ENCODE data around the gene NUP35. TPM values are rescaled to one million over a fixed set of nuclear protein-coding genes. Genes with fewer than 3 reads are reported as not detected.

Gene NUP35
- total RNA-seq, 4 donors from 2014 or later = 6.8 to 17.1 (median 12.1) TPM

GRCh38 chr2:183123117-183123958 is 905 bp upstream of the NUP35 start:
- peak overlapping the region; percentile 82 to 94 (median 87) for H3K27ac ChIP-seq
- ATAC-seq = no peak
- TF ChIP-seq POLR2A (IDR thresholded peaks at IDR 0.05) (no peak), POLR2AphosphoS5 (IDR thresholded peaks at IDR 0.05) (no peak), EP300 (IDR thresholded peaks at IDR 0.05) (no peak)
- TF ChIP-seq, protein P1, sequence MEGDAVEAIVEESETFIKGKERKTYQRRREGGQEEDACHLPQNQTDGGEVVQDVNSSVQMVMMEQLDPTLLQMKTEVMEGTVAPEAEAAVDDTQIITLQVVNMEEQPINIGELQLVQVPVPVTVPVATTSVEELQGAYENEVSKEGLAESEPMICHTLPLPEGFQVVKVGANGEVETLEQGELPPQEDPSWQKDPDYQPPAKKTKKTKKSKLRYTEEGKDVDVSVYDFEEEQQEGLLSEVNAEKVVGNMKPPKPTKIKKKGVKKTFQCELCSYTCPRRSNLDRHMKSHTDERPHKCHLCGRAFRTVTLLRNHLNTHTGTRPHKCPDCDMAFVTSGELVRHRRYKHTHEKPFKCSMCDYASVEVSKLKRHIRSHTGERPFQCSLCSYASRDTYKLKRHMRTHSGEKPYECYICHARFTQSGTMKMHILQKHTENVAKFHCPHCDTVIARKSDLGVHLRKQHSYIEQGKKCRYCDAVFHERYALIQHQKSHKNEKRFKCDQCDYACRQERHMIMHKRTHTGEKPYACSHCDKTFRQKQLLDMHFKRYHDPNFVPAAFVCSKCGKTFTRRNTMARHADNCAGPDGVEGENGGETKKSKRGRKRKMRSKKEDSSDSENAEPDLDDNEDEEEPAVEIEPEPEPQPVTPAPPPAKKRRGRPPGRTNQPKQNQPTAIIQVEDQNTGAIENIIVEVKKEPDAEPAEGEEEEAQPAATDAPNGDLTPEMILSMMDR (IDR thresholded peaks at IDR 0.05) = no peak

GRCh38 chr2:183123959-183124221 is 353 bp upstream of the NUP35 start:
- H3K27ac ChIP-seq = peak overlapping the region; percentile 82 to 94 (median 87)
- TF ChIP-seq POLR2A (IDR thresholded peaks at IDR 0.05) = no peak
- TF ChIP-seq EP300 (IDR thresholded peaks at IDR 0.05) = no peak
- no peak for TF ChIP-seq POLR2AphosphoS5 (IDR thresholded peaks at IDR 0.05)
- H3K9me3 ChIP-seq = no peaks in the 10 kb centered on the region
- H3K4me3 ChIP-seq = peak overlapping the region; percentile 77 to 80
- peaks cover 0 to 6% of the 10 kb centered on the region in 2 donors for H3K36me3 ChIP-seq
- peak; percentile 33 for ATAC-seq
- H3K4me1 ChIP-seq = peaks cover 0 to 15% (median 4%) of the 10 kb centered on the region in 3 donors
- 0% methylated on average over 7 of the region's 7 CpGs; no CpG with 5 or more reads in 1 of the 2 donors for WGBS, 2 donors (ENCODE audit: low coverage in 1 of 2)
- H3K27me3 ChIP-seq = no peaks in the 10 kb centered on the region

More at GRCh38 chr2:183123117-183123958, 905 bp upstream of the NUP35 start:
- Histone ChIP-seq H3K9me3 (no peaks in the 10 kb centered on the region), H3K4me3 (peak overlapping the region; percentile 77 to 80), H3K4me1 (peaks cover 0 to 15% (median 4%) of the 10 kb centered on the region in 3 donors), H3K27me3 (no peaks in the 10 kb centered on the region), H3K36me3 (no peaks in the 10 kb centered on the region)
- 5 to 23% methylated on average over 12 to 17 of the region's 17 CpGs for WGBS, 2 donors (ENCODE audit: low coverage in 1 of 2)

DNA sequence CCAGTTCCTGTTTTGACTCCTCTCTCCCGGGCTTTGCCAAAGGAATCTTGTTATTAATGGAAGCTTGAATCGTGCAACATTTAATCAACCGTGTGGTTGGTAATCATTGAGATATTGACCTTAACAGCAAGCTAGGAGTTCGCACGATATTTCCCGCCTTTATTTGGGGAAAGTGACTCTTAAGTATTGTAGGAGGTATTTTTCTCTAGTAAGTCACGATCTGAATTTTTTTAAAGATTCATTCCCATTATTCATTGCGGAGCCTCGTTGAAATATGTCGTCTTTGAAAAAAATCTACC is 663 bp downstream of the NUP35 start:
- peaks cover 0 to 15% (median 4%) of the 10 kb centered on the region in 3 donors for H3K4me1 ChIP-seq
- H3K4me3 ChIP-seq = peak overlapping the region; percentile 77 to 80
- no peaks in the 10 kb centered on the region for H3K27me3 ChIP-seq
- WGBS, 2 donors (ENCODE audit: low coverage in 1 of 2) = 0 to 2% methylated on average over 9 to 10 of the region's 10 CpGs
- TF ChIP-seq POLR2AphosphoS5 (IDR thresholded peaks at IDR 0.05) (no peak), POLR2A (IDR thresholded peaks at IDR 0.05) (no peak), EP300 (IDR thresholded peaks at IDR 0.05) (no peak)
- TF ChIP-seq, protein P1 (IDR thresholded peaks at IDR 0.05) = no peak
- H3K36me3 ChIP-seq = peaks cover 0 to 9% of the 10 kb centered on the region in 2 donors
- ATAC-seq = no peak
- H3K27ac ChIP-seq = peak overlapping the region; percentile 82 to 94 (median 87)
- H3K9me3 ChIP-seq = no peaks in the 10 kb centered on the region

DNA sequence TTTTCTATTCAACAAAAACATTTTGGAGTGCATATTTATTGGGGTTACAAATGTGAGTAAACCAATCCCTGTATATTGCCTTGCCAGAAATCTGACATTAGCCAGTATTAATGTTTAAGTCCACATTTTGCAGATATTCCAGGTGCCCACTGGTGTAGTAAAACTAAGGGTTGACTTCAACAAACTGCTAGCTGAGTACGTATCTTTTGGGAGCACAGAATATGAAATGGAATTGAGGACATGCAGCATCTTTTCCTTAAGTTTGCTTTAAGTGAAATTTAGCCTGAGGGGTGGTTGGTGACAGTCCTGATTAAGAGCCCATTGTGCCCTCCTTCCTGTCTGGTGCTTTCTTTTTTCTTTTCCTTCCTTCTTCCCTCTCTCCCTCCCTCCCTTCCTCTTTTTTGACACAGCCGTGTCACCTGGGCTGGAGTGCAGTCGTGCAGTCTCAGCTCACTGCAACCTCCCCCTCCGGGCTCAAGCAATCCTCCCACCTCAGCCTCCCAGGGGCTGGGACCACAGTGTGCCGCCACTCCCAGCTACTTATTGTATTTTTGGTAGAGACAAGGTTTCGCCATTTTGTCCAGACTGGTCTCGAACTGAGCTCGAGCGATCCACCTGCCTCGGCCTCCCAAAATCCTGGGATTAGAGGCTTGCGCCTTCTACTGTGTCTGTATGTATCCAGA is 1.6 kb downstream of the NUP35 start:
- Histone ChIP-seq H3K27ac (no peak overlapping the region), H3K4me3 (peak overlapping the region in 1 of 2 donors; percentile 77), H3K27me3 (no peaks in the 10 kb centered on the region), H3K4me1 (peaks cover 0 to 15% (median 4%) of the 10 kb centered on the region in 3 donors), H3K36me3 (peaks cover 0 to 14% of the 10 kb centered on the region in 2 donors), H3K9me3 (no peaks in the 10 kb centered on the region)
- ATAC-seq = no peak
- 80 to 83% methylated on average over 1 to 11 of the region's 11 CpGs for WGBS, 2 donors (ENCODE audit: low coverage in 1 of 2)
- TF ChIP-seq POLR2AphosphoS5 (IDR thresholded peaks at IDR 0.05) = no peak

- Histone ChIP-seq H3K27ac (no peak overlapping the region), H3K27me3 (no peaks in the 10 kb centered on the region), H3K36me3 (peaks cover 0 to 17% of the 10 kb centered on the region in 2 donors), H3K4me3 (no peak overlapping the region), H3K9me3 (no peaks in the 10 kb centered on the region), H3K4me1 (peaks cover 0 to 15% (median 4%) of the 10 kb centered on the region in 3 donors)
- TF ChIP-seq POLR2A (IDR thresholded peaks at IDR 0.05) = no peak
- TF ChIP-seq POLR2AphosphoS5 (IDR thresholded peaks at IDR 0.05) = no peak
- TF ChIP-seq, protein P1 (IDR thresholded peaks at IDR 0.05) = no peak
- TF ChIP-seq EP300 (IDR thresholded peaks at IDR 0.05) = no peak
- WGBS, 2 donors (ENCODE audit: low coverage in 1 of 2) = 85 to 86% methylated on average over 2 of the region's 2 CpGs
- no peak for ATAC-seq
These were observed 2.4 kb downstream of the NUP35 start for GRCh38 chr2:183126635-183127034.

All from gastroesophageal sphincter (tissue), 4 donors.